Heart left ventricle (tissue), 16 donors: ENCODE measurements around the gene CACNA1S. TPM values are rescaled to one million over a fixed set of nuclear protein-coding genes. Genes with fewer than 3 reads are reported as not detected.

ENCODE experiments used
- ATAC-seq, 4 donors: fragments of 200-7000 bp; cut with Tn5 transposase; one replicate each; pipeline ENCODE4 v1.9.1; 2020 to 2022; ENCODE audit warnings: moderate library complexity in 4 of 4, mild to moderate bottlenecking in 3 of 4, moderate number of reproducible peaks in 1 of 4
- DNase-seq, 5 donors: peaks; one replicate each; pipeline ENCODE4 v3.0.0-alpha.2; 2020
- H3K27ac ChIP-seq, 12 donors: fragments of 200-600 bp; sonication (generic) in 4 of 12; one replicate each; pipeline versions ENCODE4 v1.5.0 to v1.8.0; 2016 to 2022; ENCODE audit warnings: mild to moderate bottlenecking in 2 of 12
- H3K27me3 ChIP-seq, 9 donors: fragments of 200-600 bp; sonication (generic) in 2 of 9; one replicate each; pipeline versions ENCODE4 v1.5.1 to v1.8.0; 2016 to 2022; ENCODE audit warnings: mild to moderate bottlenecking in 3 of 9
- H3K36me3 ChIP-seq, 9 donors: fragments of 200-600 bp; sonication (generic) in 2 of 9; one replicate each; pipeline versions ENCODE4 v1.5.0 to v1.8.0; 2018 to 2022; ENCODE audit warnings: mild to moderate bottlenecking in 2 of 9
- H3K4me1 ChIP-seq, 12 donors: fragments of 200-600 bp; sonication (generic) in 4 of 12; one replicate each; pipeline versions ENCODE4 v1.5.0 to v1.8.0; 2016 to 2022; ENCODE audit warnings: mild to moderate bottlenecking in 3 of 12
- H3K4me3 ChIP-seq, 12 donors: fragments of 200-600 bp; sonication (generic) in 4 of 12; one replicate each; pipeline versions ENCODE4 v1.5.0 to v1.8.0; 2017 to 2022; ENCODE audit warnings: mild to moderate bottlenecking in 9 of 12, moderate library complexity in 4 of 12
- H3K9me3 ChIP-seq, 12 donors: fragments of 200-600 bp; sonication (generic) in 4 of 12; one replicate each; pipeline versions ENCODE4 v1.5.0 to v1.8.0; 2016 to 2022; ENCODE audit warnings: mild to moderate bottlenecking in 1 of 12
- POLR2A ChIP-seq, 2 donors: fragments of 450-650 bp; IDR thresholded peaks; one replicate each; pipeline ENCODE4 v1.6.1; 2017; ENCODE audit warnings: antibody characterized with exemption in 2 of 2, mild to moderate bottlenecking in 2 of 2, moderate library complexity in 2 of 2
- WGBS, 4 donors: extraction: QIAGEN DNeasy Blood & Tissue Kit in 2 of 4; methylation state at CpG; one replicate each; pipeline versions ENCODE4 v1.1.5 to v1.1.7; 2013 to 2018; 5-methylcytosine and 5-hydroxymethylcytosine counted together
- intact Hi-C, 10 donors: fragments of 100-400 bp; cut with DNase I; formaldehyde crosslinking; loops; one replicate each; pipeline versions ENCODE4 v1.11.1 to v1.14.2; 2022
- polyA plus RNA-seq, 2 donors: library from polyadenylated mRNA; stranded (reverse); fragments of 200-250 nt; gene quantifications; one replicate each; pipeline ENCODE4 v1.2.3, GENCODE V29; 2013
- total RNA-seq, 9 donors: library from RNA; depleted of rRNA in 2 of 9; stranded (reverse); fragments of >200 nt in 2 of 9; fragmentation: NEBNext Ultra II Directional in 3 of 9; extraction: Animal tissue kit (Norgen Biotek cat#: 25700) in 3 of 9; gene quantifications; one replicate each; pipeline versions ENCODE4 v1.1.0 to v1.2.4, GENCODE V29; 2016 to 2023
- TF ChIP-seq, protein P1 (sequence below), 12 donors: fragments of 200-600 bp; sonication (generic) in 4 of 12; IDR thresholded peaks; one replicate each; pipeline versions ENCODE4 v1.5.0 to v1.8.0; 2018 to 2022; ENCODE audit warnings: antibody characterized with exemption in 12 of 12, mild to moderate bottlenecking in 5 of 12
- donor health status: ischemic (EF 13 %, LVEDD 7.1; RV severe dilation, severe dysfunction).
- donor health status: healthy with polysubstance abuse.
- donor health status: DM: no; HTN: yes; CAD: no.
- donor health status: DM: no; HTN: no; CAD: no.
- donor health status: ischemic (EF 25% LVEDD 6.9; RV normal size, moderate dysfunction).
- donor health status: ischemic (EF 25% LVEDD 5.7; RV mildly dilated, moderate dysfunction).
- donor health status: healthy.
- donor health status: DM: yes; HTN: yes; CAD: no.
- donor health status: ischemic (EF 35%, LVEDD 5.7; RV mildly dilated, moderate dysfunction).
- donor health status: nonischemic (EF 11% LVEDD 7.7; RV severe dilation, severe dysfunction).
- donor health status: DM: yes; HTN: yes; CAD: no.
- donor health status: PGD.
- donor health status: ischemic (EF 29% LVEDD 5.4; RV normal size, mild dysfunction).
- donor health status: nonischemic (EF 23%, LVEDD 6.1; RV moderate dilation, normal function).

The CACNA1S gene
- total and polyA plus RNA-seq, 11 donors = not detected

DNA sequence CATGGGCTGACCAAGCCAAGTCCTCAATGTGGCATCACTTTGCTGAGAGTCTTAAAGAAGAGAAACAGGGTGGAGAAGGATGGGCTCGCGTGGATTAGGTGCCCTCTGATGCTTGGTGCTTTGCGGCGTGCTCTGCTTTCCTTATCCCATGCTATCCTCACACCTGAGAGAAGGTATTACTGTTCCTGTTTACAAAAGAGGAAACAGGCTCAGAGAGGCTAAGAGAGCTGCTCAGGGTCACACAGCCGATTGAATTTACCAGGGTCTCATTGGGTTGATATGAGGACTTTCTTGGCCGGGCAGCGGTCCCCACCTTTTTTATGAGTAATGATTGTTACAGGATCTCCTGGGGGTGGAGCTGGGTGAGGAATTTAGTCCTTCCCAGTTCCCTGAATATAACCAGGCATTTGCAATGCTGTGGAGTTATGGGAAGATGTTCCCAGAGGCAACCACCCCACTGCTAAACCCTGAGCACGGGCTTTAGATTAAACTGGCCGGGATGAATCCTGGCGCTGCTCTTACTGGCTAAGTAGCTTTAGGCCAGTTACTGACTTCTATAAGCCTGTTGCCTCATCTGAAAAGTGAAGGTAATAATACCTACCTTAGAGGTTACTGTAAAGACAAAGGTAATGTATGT lies 10.2 kb upstream of the CACNA1S start:
- ATAC-seq (no peak), DNase-seq (no peak)
- intact Hi-C loops = no loop called here
- no peak for TF ChIP-seq POLR2A (IDR thresholded peaks at IDR 0.05)
- TF ChIP-seq, protein P1, sequence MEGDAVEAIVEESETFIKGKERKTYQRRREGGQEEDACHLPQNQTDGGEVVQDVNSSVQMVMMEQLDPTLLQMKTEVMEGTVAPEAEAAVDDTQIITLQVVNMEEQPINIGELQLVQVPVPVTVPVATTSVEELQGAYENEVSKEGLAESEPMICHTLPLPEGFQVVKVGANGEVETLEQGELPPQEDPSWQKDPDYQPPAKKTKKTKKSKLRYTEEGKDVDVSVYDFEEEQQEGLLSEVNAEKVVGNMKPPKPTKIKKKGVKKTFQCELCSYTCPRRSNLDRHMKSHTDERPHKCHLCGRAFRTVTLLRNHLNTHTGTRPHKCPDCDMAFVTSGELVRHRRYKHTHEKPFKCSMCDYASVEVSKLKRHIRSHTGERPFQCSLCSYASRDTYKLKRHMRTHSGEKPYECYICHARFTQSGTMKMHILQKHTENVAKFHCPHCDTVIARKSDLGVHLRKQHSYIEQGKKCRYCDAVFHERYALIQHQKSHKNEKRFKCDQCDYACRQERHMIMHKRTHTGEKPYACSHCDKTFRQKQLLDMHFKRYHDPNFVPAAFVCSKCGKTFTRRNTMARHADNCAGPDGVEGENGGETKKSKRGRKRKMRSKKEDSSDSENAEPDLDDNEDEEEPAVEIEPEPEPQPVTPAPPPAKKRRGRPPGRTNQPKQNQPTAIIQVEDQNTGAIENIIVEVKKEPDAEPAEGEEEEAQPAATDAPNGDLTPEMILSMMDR (IDR thresholded peaks at IDR 0.05) = no peak
- Histone ChIP-seq H3K27me3 (peaks cover 0 to 31% (median 2%) of the 10 kb centered on the region in 9 donors), H3K4me1 (peaks cover 0 to 12% (median 0%) of the 10 kb centered on the region in 12 donors), H3K27ac (no peak overlapping the region), H3K4me3 (no peak overlapping the region), H3K9me3 (no peaks in the 10 kb centered on the region), H3K36me3 (no peaks in the 10 kb centered on the region)
- 86 to 97% (median 92%) methylated on average over 10 of the region's 10 CpGs for WGBS, 4 donors

DNA sequence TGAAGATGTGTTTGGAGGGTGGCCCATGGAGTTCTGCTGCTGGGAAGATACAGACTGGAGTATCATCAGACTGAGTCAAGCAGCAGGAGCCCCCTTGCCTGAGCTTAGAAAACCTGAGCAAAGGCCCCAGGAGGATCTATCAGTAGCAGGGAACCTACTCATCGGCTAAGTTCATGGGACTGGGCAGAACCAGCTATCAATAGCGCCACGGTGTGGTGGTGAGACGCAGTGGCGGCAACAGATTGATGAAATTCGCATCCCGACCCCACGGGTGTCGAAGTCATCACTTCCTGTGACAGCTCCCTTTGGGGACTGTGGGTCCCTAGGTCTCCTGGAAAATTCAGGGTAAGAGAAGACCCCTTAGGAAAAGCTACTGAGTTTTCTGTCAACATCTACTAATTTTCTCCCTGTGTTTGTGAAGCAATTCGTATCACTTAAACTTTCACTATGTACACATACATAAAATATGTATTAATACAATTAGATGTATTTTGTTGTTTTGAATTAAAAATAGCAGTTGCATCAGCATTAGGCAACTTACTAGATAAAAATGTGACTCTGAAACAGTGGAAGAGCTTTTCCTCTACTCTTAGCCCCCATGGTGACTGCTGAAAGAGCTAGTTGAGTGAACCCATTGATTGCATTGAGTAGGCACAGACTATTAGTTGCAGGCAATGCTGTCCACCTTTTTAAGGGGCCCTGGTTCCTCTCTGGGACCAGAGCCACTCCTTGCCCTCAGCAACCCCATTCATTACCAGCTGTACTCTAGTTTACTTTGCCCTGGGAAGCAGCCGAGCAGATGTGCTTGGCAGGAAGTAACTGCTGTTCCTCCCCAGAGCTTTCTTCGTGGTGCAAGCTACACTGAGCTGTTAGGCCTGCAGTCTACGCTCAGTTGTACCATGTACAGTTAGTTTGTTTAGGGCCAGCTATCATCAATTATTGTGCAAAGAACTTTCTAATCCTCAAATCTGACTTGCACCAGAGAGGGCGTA lies 7.3 kb upstream of the CACNA1S start:
- intact Hi-C loops = no loop called here

DNA sequence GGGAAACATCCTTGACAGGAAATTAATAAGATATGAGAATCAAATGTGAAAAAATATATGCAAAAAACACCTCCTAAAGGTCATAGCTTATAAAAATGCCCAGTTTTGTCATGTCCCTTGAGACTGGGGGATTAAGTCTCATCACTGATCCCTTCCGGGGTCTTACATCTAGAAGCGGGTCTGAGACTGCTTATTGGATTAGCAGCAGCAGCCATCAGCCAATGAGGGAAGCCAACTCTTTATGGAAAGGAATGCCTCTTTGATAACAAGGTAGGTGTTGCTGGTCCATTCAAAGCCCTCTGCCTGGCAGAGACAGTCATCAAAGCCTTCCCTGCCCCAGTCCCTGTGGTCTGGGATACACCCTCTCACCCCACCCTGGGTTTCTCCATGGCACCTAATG lies 3.9 kb upstream of the CACNA1S start:
- ATAC-seq (no peak), DNase-seq (no peak)
- intact Hi-C loops = loop anchor here in 1 of 10 donors (2.0 kb wide), 1 partner anchor 143 kb away; no protein-coding TSS in a partner anchor
- Histone ChIP-seq H3K36me3 (no peaks in the 10 kb centered on the region), H3K4me3 (no peak overlapping the region), H3K9me3 (no peaks in the 10 kb centered on the region), H3K27me3 (peaks cover 0 to 43% (median 14%) of the 10 kb centered on the region in 9 donors), H3K4me1 (peaks cover 0 to 19% (median 6%) of the 10 kb centered on the region in 12 donors), H3K27ac (no peak overlapping the region)
- 69 to 84% (median 81%) methylated on average over 2 of the region's 2 CpGs for WGBS, 4 donors
- TF ChIP-seq, protein P1 (IDR thresholded peaks at IDR 0.05) = no peak
- no peak for TF ChIP-seq POLR2A (IDR thresholded peaks at IDR 0.05)

More for the DNA sequence above, 7.3 kb upstream of the CACNA1S start:
- H3K36me3 ChIP-seq = no peaks in the 10 kb centered on the region
- ATAC-seq (peak in 3 of 4 donors; percentile 12 to 59 (median 41)), DNase-seq (no peak)
- H3K27ac ChIP-seq = no peak overlapping the region
- 25 to 46% (median 35%) methylated on average over 11 to 14 of the region's 14 CpGs for WGBS, 4 donors
- H3K4me1 ChIP-seq = peaks cover 0 to 14% (median 2%) of the 10 kb centered on the region in 12 donors
- peaks cover 0 to 50% (median 12%) of the 10 kb centered on the region in 9 donors for H3K27me3 ChIP-seq
- no peak for TF ChIP-seq POLR2A (IDR thresholded peaks at IDR 0.05)
- TF ChIP-seq, protein P1 (IDR thresholded peaks at IDR 0.05) = peak; percentile 14 to 55 (median 42)
- H3K4me3 ChIP-seq = no peak overlapping the region
- H3K9me3 ChIP-seq = no peaks in the 10 kb centered on the region
